IPS-11a (cell line): ENCODE results near the gene PODNL1.

Experiments
- H3K4me3 ChIP-seq: one replicate; pipeline ENCODE4 v1.5.1; 2013; ENCODE audit warnings: low read depth, low read length, control low read depth

PODNL1 gene

GRCh38 chr19:13899912-13900584 is 38.2 kb downstream of the PODNL1 start:
- no peak overlapping the region for H3K4me3 ChIP-seq

DNA sequence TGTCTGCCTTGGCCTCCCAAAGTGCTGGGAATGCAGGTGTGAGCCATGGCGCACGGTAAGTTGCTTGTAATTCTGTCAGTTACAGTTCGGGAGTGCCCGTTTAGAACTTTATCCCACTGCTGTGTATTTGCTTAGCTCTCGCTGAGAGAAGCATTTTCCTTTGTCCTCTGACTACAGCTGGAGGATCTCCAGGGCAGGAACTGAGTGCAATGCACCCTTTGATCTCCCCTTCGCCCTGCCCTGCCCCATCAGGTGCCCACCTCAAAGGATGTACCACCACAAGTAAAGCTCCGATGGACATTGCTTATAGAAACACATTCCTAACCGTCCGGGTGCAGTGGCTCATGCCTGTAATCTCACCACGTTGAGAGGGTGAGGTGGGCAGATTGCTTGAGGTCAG is 38.8 kb downstream of the PODNL1 start:
- no peak overlapping the region for H3K4me3 ChIP-seq

DNA sequence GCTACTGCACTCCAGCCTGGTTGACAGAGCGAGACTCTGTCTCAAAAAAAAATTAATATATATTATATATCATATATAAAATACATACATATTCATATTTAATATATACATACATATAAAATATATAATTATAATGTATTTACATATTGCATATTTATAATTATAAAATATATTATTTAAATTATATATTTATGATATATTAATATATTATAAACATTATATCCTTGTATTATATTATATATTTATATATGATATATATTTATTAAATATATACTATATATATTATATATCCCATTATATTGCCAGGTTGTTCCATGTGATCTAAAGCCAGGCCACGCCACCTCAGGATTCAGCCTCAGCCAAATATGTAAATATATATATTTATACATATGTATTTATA is 42.0 kb downstream of the PODNL1 start:
- H3K4me3 ChIP-seq = no peak overlapping the region

GRCh38 chr19:13894552-13894951 is 43.7 kb downstream of the PODNL1 start:
- H3K4me3 ChIP-seq = no peak overlapping the region

GRCh38 chr19:13892870-13893269 is 45.3 kb downstream of the PODNL1 start:
- H3K4me3 ChIP-seq = no peak overlapping the region

DNA sequence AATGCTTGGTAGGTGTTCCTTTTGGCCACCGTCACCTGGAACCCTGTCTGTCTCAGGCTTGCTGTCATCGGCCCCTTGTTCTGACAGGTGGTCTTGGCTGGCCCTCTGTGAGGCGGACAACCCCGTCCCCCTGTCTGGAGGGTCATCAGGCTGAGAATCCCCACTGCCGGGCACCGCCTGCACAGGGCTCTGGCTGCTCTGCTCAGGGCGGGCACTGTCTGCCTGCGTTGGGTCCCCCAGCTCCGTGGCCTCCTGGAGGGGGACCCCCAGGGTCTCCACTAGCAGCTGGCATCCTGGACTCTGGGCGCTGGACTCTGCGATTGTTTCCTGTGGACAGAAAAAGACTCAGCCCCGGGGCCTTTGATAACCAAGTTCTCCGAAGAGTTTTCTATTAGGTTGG is 48.1 kb downstream of the PODNL1 start:
- no peak overlapping the region for H3K4me3 ChIP-seq

- no peak overlapping the region for H3K4me3 ChIP-seq
Observed at GRCh38 chr19:13888281-13888680, 49.9 kb downstream of the PODNL1 start.

- no peak overlapping the region for H3K4me3 ChIP-seq
Observed at GRCh38 chr19:13887517-13887916, 50.7 kb downstream of the PODNL1 start.

DNA sequence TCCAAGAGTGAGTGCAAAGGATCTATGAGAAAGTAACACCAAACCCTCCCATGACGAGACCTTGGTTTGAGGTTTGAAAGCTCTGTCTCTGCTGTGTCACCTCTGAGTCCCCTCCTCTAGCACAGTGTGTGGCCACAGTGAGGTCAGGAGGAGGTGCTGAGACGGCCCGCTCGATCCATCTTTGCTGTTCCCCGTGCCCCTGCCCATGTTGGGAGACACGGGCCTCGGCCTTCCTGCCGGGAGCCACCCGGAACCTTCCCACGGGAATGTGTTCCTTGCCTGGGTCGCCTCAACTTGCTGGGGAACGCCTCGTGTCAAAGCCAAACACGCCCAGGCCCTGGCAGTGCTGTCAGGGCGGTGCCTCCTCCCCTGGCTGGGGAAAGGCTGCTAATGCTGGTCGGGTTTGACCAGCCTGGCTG is 51.2 kb downstream of the PODNL1 start:
- no peak overlapping the region for H3K4me3 ChIP-seq

DNA sequence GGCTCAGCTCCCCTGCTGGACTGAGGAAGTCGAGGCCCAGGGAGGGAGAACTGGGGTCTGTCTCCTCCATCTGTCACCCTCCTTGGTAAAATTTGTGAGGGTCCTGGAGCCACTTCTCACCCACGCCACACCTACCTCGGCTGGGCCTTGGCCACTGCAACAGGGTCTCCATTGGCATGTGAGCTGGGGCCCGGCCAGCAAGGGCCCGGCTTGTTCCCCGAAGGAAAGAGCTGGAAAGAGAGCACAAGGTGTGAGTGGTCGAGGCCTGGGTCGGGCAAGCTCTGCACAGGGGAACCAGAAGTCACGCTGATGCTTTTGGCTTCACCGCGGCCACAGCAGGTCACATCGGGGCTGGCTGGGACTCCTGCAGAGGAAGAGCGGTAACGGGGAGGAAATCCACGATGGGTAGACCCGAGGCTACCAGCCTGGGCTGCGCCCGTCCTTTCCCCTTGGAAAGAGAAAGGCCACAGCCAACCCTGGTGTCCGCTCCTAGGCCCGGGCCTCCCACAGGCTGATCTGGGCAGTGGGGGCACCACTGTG is 52.3 kb downstream of the PODNL1 start:
- H3K4me3 ChIP-seq = no peak overlapping the region

GRCh38 chr19:13884726-13885591 is 53.3 kb downstream of the PODNL1 start:
- no peak overlapping the region for H3K4me3 ChIP-seq

- no peak overlapping the region for H3K4me3 ChIP-seq
Observed at GRCh38 chr19:13883516-13884064, 54.6 kb downstream of the PODNL1 start.

DNA sequence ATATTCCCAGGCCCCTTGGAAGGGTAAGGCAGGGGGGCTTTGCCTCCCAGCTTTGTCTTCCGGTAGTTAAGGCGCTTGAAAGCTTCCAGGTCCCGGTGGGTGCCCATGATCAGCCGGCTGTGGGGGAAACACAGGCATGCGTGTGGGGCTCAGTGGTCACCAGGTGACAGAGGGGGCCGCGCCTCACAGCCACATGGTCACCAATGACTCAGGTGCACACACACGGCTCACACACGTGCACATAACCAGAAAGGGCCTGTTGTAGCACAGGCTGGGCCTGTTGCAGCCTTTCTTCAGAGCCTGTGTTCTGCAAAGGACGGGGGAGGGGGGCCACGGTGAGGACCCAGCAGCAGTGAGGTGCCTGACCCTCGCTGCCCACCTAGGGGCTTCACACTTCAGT is 55.4 kb downstream of the PODNL1 start:
- H3K4me3 ChIP-seq = no peak overlapping the region

GRCh38 chr19:13882419-13882795 is 55.8 kb downstream of the PODNL1 start:
- no peak overlapping the region for H3K4me3 ChIP-seq

DNA sequence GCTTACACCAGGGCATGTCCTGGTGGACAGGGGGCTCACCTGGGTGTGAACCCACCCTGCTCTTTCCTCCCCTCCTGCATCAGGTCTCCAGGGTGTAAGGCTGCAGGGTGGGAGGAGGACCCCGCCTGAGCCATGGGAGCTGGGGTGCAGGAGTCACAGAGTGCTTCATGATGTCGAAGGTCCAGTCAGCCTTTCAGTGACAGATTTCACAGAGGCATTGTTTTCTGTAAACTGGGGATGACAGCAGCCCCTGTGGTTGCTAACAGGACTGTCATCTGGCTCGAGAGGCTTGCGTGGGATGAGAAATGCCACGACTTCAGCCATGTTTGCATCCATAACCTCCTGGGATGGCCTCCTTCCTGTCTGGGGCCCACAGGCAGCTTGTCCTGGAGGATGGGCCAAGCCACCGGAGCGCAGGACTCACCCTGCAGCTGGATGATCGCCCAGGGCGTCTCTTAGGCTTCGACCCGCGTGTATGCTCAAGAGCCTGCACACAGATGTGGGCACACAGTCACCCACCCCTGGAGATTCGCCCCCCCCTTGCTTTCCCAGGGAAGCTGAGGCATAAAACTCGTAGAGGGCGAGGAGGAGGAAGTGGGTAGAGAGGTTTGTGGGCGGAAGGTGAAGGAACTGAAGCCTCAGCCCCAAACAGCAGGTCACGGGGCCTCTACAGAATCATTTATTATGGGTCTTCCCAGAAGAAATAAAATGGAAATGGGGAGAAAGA is 56.4 kb downstream of the PODNL1 start:
- H3K4me3 ChIP-seq = no peak overlapping the region

- H3K4me3 ChIP-seq = no peak overlapping the region
Observed at GRCh38 chr19:13881251-13881691, 56.9 kb downstream of the PODNL1 start.
